ENCODE results near the gene MICAL3.

- TF ChIP-seq CTCF (IDR thresholded peaks at IDR 0.05) (no peak), POLR2AphosphoS5 (IDR thresholded peaks at IDR 0.05) (no peak), EP300 (IDR thresholded peaks at IDR 0.05) (no peak), POLR2A (IDR thresholded peaks at IDR 0.05) (no peak)
These were observed 36.6 kb upstream of the MICAL3 start for GRCh38 chr22:18060646-18061620.

Measured in suprapubic skin (tissue), 4 donors.